CD4-positive, alpha-beta T cell (primary cell): ENCODE results near the gene CPB2. TPM values are rescaled to one million over a fixed set of nuclear protein-coding genes. Genes with fewer than 3 reads are reported as not detected.

Experiments used
- ATAC-seq: fragments of 200-7000 bp; cut with Tn5 transposase; one replicate; pipeline ENCODE4 v1.10.0; 2022; ENCODE audit warnings: mild to moderate bottlenecking; ENCODE audit not compliant: poor library complexity
- CTCF ChIA-PET: fragments of 350-600 bp; sonication (Branson Sonifier 250); formaldehyde crosslinking; loops from one replicate; lab custom pipeline; 2021; ENCODE audit warnings: antibody characterized with exemption, inconsistent platforms; lab: Charles Lee
- POLR2A ChIA-PET: fragments of 350-600 bp; sonication (Branson Sonifier 250); formaldehyde crosslinking; loops from one replicate; lab custom pipeline; 2021; ENCODE audit warnings: antibody characterized with exemption, inconsistent platforms; lab: Charles Lee
- DNase-seq, 14 experiments: peaks; one replicate each; pipeline ENCODE4 v3.0.0-alpha.2; 2013 to 2020; ENCODE audit warnings: mixed read lengths in 2 of 14
- H3K27ac ChIP-seq, 2 donors: one replicate each; pipeline versions ENCODE4 v1.5.1 to v1.7.0; 2013; ENCODE audit warnings: low read length in 2 of 2, low read depth in 1 of 2, mild to moderate bottlenecking in 1 of 2
- H3K27me3 ChIP-seq, 2 experiments: 1 replicate in 1 of 2; 2 replicates in 1 of 2; pipeline versions ENCODE4 v1.6.1 to v1.7.0; 2013; ENCODE audit warnings: low read length in 2 of 2, control low read depth in 1 of 2, mild to moderate bottlenecking in 1 of 2, moderate library complexity in 1 of 2; ENCODE audit not compliant: insufficient read depth in 2 of 2, control insufficient read depth in 1 of 2
- H3K36me3 ChIP-seq: one replicate; pipeline ENCODE4 v1.6.1; 2013; ENCODE audit warnings: low read length, control low read depth; ENCODE audit not compliant: insufficient read depth
- H3K4me1 ChIP-seq: one replicate; pipeline ENCODE4 v1.6.1; 2013; ENCODE audit warnings: low read length, control low read depth; ENCODE audit not compliant: insufficient read depth
- H3K4me3 ChIP-seq: one replicate; pipeline ENCODE4 v1.5.1; 2013; ENCODE audit warnings: mild to moderate bottlenecking, low read length, moderate library complexity
- H3K9me3 ChIP-seq, 2 experiments: 1 replicate in 1 of 2; 2 replicates in 1 of 2; pipeline versions ENCODE4 v1.6.1 to v1.7.0; 2013; ENCODE audit warnings: low read length in 2 of 2, mild to moderate bottlenecking in 2 of 2, control low read depth in 1 of 2, moderate library complexity in 1 of 2; ENCODE audit not compliant: control insufficient read depth in 1 of 2, insufficient read depth in 1 of 2
- H3K27ac Mint-ChIP-seq: one replicate; pipeline ENCODE4 v1.8.0; 2020; ENCODE audit warnings: mixed read lengths
- H3K27me3 Mint-ChIP-seq: one replicate; pipeline ENCODE4 v1.8.0; 2021; ENCODE audit warnings: mixed read lengths
- H3K36me3 Mint-ChIP-seq: one replicate; pipeline ENCODE4 v1.8.0; 2021; ENCODE audit warnings: low read depth, mixed read lengths
- H3K4me1 Mint-ChIP-seq: one replicate; pipeline ENCODE4 v1.8.0; 2021; ENCODE audit warnings: low read depth, mixed read lengths
- H3K4me3 Mint-ChIP-seq: one replicate; pipeline ENCODE4 v1.8.0; 2020; ENCODE audit warnings: mild to moderate bottlenecking, mixed read lengths
- H3K9me3 Mint-ChIP-seq: one replicate; pipeline ENCODE4 v1.8.0; 2020; ENCODE audit warnings: mixed read lengths
- CTCF ChIP-seq: fragments of 200-600 bp; IDR thresholded peaks from one replicate; pipeline ENCODE4 v1.8.0; 2022; ENCODE audit warnings: antibody characterized with exemption, mild to moderate bottlenecking
- intact Hi-C, 2 experiments: fragments of 100-400 bp; cut with DNase I in 1 of 2; cut with micrococcal nuclease in 1 of 2; formaldehyde crosslinking; loops; one replicate each; pipeline versions ENCODE4 v1.15.1 to v1.9.0; 2023 to 2025; cut with DNase I, micrococcal nuclease
- total RNA-seq, 174 experiments: library from RNA in 2 of 174; stranded (reverse) in 2 of 174; gene quantifications; one replicate each; pipeline ENCODE4 v1.2.3 and lab custom pipeline; 2021 to 2026

Gene CPB2
- total RNA-seq, 2 experiments from 2014 or later, result not detected

GRCh38 chr13:46097015-46097414, 7.8 kb downstream of the CPB2 start:
- intact Hi-C loops, result no loop called here
- no peaks in the 10 kb centered on the region for H3K36me3 Mint-ChIP-seq

DNA sequence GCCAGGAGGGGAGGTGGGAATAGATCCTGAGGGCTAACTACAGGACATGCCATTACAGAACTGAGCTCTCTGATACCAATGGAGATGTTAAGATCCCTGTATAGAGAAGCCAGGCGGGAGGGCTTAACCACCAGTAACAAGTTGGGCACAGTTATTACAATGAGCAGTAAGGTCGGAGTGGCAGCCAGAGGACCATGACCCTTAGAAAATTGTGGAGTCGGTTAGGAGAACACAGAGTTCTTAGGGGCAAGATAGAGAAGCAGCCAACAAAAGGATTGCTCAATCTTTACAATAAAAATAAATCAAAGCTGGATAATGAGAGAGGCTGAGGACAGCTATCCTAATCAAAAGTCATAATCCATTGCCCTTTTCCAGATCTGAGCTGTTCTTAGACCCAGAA, 10.4 kb downstream of the CPB2 start:
- Histone ChIP-seq H3K4me3 (no peak overlapping the region), H3K27ac (no peak overlapping the region), H3K36me3 (no peaks in the 10 kb centered on the region), H3K27me3 (peaks cover 5 to 11% of the 10 kb centered on the region in 2 experiments), H3K9me3 (no peaks in the 10 kb centered on the region), H3K4me1 (no peaks in the 10 kb centered on the region)
- Mint-ChIP-seq H3K4me1 (no peaks in the 10 kb centered on the region), H3K36me3 (no peaks in the 10 kb centered on the region), H3K27ac (no peak overlapping the region), H3K27me3 (peaks cover 16% of the 10 kb centered on the region), H3K4me3 (no peak overlapping the region), H3K9me3 (no peaks in the 10 kb centered on the region)
- POLR2A ChIA-PET, result interaction anchor here (1.2 kb wide), 1 partner anchor 11 kb away, joined by 3 read pairs; the partner anchor contains the start of gene CPB2
- intact Hi-C loops, result no loop called here
- no peak for TF ChIP-seq CTCF
- no peak for DNase-seq
- CTCF ChIA-PET, result interaction anchor here (1.6 kb wide), 1 partner anchor 32 kb away, joined by 3 read pairs; no protein-coding TSS in a partner anchor
- ATAC-seq, result no peak

More at GRCh38 chr13:46097015-46097414, 7.8 kb downstream of the CPB2 start:
- no peak overlapping the region for H3K4me3 Mint-ChIP-seq
- ChIA-PET CTCF (interaction anchor here (0.5 kb wide), 1 partner anchor 260 kb away, joined by 4 read pairs; no protein-coding TSS in a partner anchor), POLR2A (interaction anchor here (0.6 kb wide), 1 partner anchor 64 kb away, joined by 4 read pairs; no protein-coding TSS in a partner anchor)
- H3K27ac Mint-ChIP-seq, result no peak overlapping the region
- no peak for TF ChIP-seq CTCF
- H3K36me3 ChIP-seq, result no peaks in the 10 kb centered on the region
- H3K27ac ChIP-seq, result no peak overlapping the region
- H3K27me3 ChIP-seq, result peaks cover 5 to 11% of the 10 kb centered on the region in 2 experiments
- peaks cover 10% of the 10 kb centered on the region for H3K27me3 Mint-ChIP-seq
- DNase-seq, result no peak
- no peak overlapping the region for H3K4me3 ChIP-seq
- no peaks in the 10 kb centered on the region for H3K4me1 ChIP-seq
- no peaks in the 10 kb centered on the region for H3K9me3 Mint-ChIP-seq
- H3K9me3 ChIP-seq, result no peaks in the 10 kb centered on the region
- no peaks in the 10 kb centered on the region for H3K4me1 Mint-ChIP-seq
- ATAC-seq, result no peak

GRCh38 chr13:46088821-46089562, 15.8 kb downstream of the CPB2 start:
- intact Hi-C loops, result no loop called here
- Mint-ChIP-seq H3K4me1 (no peaks in the 10 kb centered on the region), H3K9me3 (no peaks in the 10 kb centered on the region), H3K27me3 (peaks cover 11% of the 10 kb centered on the region), H3K27ac (no peak overlapping the region), H3K4me3 (no peak overlapping the region), H3K36me3 (no peaks in the 10 kb centered on the region)
- no peak for ATAC-seq
- Histone ChIP-seq H3K4me3 (no peak overlapping the region), H3K9me3 (no peaks in the 10 kb centered on the region), H3K4me1 (no peaks in the 10 kb centered on the region), H3K27me3 (peaks cover 0 to 5% of the 10 kb centered on the region in 2 experiments), H3K27ac (no peak overlapping the region), H3K36me3 (no peaks in the 10 kb centered on the region)
- ChIA-PET POLR2A (no interaction called here), CTCF (no interaction called here)
- no peak for DNase-seq
- no peak for TF ChIP-seq CTCF
